HepG2 (cell line): ENCODE measurements around the gene CELF4. TPM values are rescaled to one million over a fixed set of nuclear protein-coding genes. Genes with fewer than 3 reads are reported as not detected.

ENCODE experiments used
- BCLAF1 ChIP-seq: fragments of 450-650 bp; IDR thresholded peaks from 2 replicates; pipeline ENCODE4 v1.6.1; 2017; ENCODE audit warnings: mild to moderate bottlenecking
- DBP ChIP-seq: sonication (generic); formaldehyde crosslinking; IDR thresholded peaks from 2 replicates; pipeline ENCODE4 v1.4.0; 2020; ENCODE audit warnings: missing genetic modification reagents; ENCODE audit errors: not compliant biosample characterization
- GABPB1 ChIP-seq: IDR thresholded peaks from 2 replicates; pipeline ENCODE4 v1.6.1; 2016; ENCODE audit warnings: mild to moderate bottlenecking, missing genetic modification reagents, moderate library complexity, missing compliant biosample characterization
- GATA4 ChIP-seq: sonication (generic); IDR thresholded peaks from 2 replicates; pipeline ENCODE4 v1.6.1; 2016; ENCODE audit warnings: antibody characterized with exemption, low read depth, borderline replicate concordance
- RNF2 ChIP-seq: fragments of 450-650 bp; conservative IDR thresholded peaks from 2 replicates; pipeline ENCODE4 v1.6.1; 2016; ENCODE audit warnings: low read depth
- RXRB ChIP-seq: IDR thresholded peaks from 2 replicates; pipeline ENCODE4 v1.6.1; 2016; ENCODE audit warnings: borderline replicate concordance, missing genetic modification reagents, missing compliant biosample characterization
- SRSF4 ChIP-seq: fragments of 200-400 bp; formaldehyde crosslinking; IDR thresholded peaks from one replicate; pipeline ENCODE4 v1.6.1; 2018; ENCODE audit warnings: mild to moderate bottlenecking, low read depth, low read length, moderate library complexity; ENCODE audit not compliant: poor library complexity, severe bottlenecking
- THAP7 ChIP-seq: sonication (generic); formaldehyde crosslinking; IDR thresholded peaks from 2 replicates; pipeline ENCODE4 v1.8.1; 2023; ENCODE audit warnings: mild to moderate bottlenecking, missing genetic modification reagents
- ZNF121 ChIP-seq: sonication (generic); formaldehyde crosslinking; IDR thresholded peaks from 2 replicates; pipeline ENCODE4 v1.5.0; 2020; ENCODE audit warnings: mild to moderate bottlenecking, missing genetic modification reagents
- ZNF567 ChIP-seq: sonication (generic); formaldehyde crosslinking; IDR thresholded peaks from 2 replicates; pipeline ENCODE4 v1.8.1; 2023; ENCODE audit warnings: mild to moderate bottlenecking, missing genetic modification reagents, borderline replicate concordance
- ZNF652 ChIP-seq: IDR thresholded peaks from 2 replicates; pipeline ENCODE4 v1.6.1; 2016; ENCODE audit warnings: low read depth, borderline replicate concordance
- ZNF784 ChIP-seq: sonication (generic); formaldehyde crosslinking; IDR thresholded peaks from 2 replicates; pipeline ENCODE4 v1.5.1; 2020; ENCODE audit warnings: missing genetic modification reagents, mild to moderate bottlenecking, borderline replicate concordance
- polyA plus RNA-seq, 8 experiments: library from polyadenylated mRNA; depleted of rRNA in 3 of 8; stranded (reverse) in 7 of 8; unstranded in 1 of 8; fragments of >200 nt; fragmentation: Illumina TruSeq in 4 of 8; extraction: Trizol in 4 of 8; gene quantifications; 2 replicates each; pipeline versions ENCODE4 v1.2.1 to v1.2.3, GENCODE V29; 2011 to 2016; ENCODE audit warnings: low read depth in 4 of 8, missing spikeins in 1 of 8, mixed read lengths in 1 of 8; ENCODE audit not compliant: insufficient read depth in 1 of 8
- total RNA-seq, 5 experiments: library from RNA; depleted of rRNA; stranded (reverse); fragments of >200 nt; fragmentation: Illumina TruSeq; extraction: Trizol; gene quantifications; 2 replicates each; pipeline ENCODE4 v1.2.3, GENCODE V29; 2016; ENCODE audit warnings: low read depth in 1 of 5
- TF ChIP-seq, protein P1 (sequence below): sonication (generic); formaldehyde crosslinking; IDR thresholded peaks from 2 replicates; pipeline ENCODE4 v1.5.0; 2020; ENCODE audit warnings: mild to moderate bottlenecking, missing genetic modification reagents
- TF ChIP-seq, protein P2 (sequence below): sonication (generic); formaldehyde crosslinking; IDR thresholded peaks from 2 replicates; pipeline ENCODE4 v1.5.1; 2020; ENCODE audit warnings: mild to moderate bottlenecking, missing genetic modification reagents, moderate library complexity
- TF ChIP-seq, protein P3 (sequence below): sonication (generic); formaldehyde crosslinking; IDR thresholded peaks from 2 replicates; pipeline ENCODE4 v1.4.0; 2020; ENCODE audit warnings: missing genetic modification reagents

CELF4 gene
- total and polyA plus RNA-seq, 2 of the 13 experiments (the other 11 are each of a cell fraction or from before 2014, with no cell fraction given) = not detected

GRCh38 chr18:37537868-37538525 is 27.6 kb downstream of the CELF4 start (continued):
- TF ChIP-seq, protein P1, sequence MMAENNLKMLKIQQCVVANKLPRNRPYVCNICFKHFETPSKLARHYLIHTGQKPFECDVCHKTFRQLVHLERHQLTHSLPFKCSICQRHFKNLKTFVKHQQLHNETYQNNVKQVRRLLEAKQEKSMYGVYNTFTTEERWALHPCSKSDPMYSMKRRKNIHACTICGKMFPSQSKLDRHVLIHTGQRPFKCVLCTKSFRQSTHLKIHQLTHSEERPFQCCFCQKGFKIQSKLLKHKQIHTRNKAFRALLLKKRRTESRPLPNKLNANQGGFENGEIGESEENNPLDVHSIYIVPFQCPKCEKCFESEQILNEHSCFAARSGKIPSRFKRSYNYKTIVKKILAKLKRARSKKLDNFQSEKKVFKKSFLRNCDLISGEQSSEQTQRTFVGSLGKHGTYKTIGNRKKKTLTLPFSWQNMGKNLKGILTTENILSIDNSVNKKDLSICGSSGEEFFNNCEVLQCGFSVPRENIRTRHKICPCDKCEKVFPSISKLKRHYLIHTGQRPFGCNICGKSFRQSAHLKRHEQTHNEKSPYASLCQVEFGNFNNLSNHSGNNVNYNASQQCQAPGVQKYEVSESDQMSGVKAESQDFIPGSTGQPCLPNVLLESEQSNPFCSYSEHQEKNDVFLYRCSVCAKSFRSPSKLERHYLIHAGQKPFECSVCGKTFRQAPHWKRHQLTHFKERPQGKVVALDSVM = peak; percentile 16; the same call in 1 of the 2 replicates
- TF ChIP-seq, protein P2, sequence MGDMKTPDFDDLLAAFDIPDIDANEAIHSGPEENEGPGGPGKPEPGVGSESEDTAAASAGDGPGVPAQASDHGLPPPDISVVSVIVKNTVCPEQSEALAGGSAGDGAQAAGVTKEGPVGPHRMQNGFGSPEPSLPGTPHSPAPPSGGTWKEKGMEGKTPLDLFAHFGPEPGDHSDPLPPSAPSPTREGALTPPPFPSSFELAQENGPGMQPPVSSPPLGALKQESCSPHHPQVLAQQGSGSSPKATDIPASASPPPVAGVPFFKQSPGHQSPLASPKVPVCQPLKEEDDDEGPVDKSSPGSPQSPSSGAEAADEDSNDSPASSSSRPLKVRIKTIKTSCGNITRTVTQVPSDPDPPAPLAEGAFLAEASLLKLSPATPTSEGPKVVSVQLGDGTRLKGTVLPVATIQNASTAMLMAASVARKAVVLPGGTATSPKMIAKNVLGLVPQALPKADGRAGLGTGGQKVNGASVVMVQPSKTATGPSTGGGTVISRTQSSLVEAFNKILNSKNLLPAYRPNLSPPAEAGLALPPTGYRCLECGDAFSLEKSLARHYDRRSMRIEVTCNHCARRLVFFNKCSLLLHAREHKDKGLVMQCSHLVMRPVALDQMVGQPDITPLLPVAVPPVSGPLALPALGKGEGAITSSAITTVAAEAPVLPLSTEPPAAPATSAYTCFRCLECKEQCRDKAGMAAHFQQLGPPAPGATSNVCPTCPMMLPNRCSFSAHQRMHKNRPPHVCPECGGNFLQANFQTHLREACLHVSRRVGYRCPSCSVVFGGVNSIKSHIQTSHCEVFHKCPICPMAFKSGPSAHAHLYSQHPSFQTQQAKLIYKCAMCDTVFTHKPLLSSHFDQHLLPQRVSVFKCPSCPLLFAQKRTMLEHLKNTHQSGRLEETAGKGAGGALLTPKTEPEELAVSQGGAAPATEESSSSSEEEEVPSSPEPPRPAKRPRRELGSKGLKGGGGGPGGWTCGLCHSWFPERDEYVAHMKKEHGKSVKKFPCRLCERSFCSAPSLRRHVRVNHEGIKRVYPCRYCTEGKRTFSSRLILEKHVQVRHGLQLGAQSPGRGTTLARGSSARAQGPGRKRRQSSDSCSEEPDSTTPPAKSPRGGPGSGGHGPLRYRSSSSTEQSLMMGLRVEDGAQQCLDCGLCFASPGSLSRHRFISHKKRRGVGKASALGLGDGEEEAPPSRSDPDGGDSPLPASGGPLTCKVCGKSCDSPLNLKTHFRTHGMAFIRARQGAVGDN (CRISPR knock-in tag) = 0 out of 2 replicates have a peak, but pooled peaks have one; percentile 21
- TF ChIP-seq THAP7 (CRISPR knock-in tag) = no peak
- no peak for TF ChIP-seq GATA4
- no peak for TF ChIP-seq SRSF4
- no peak for TF ChIP-seq ZNF784 (CRISPR knock-in tag)
- no peak for TF ChIP-seq ZNF567
- no peak for TF ChIP-seq BCLAF1
- TF ChIP-seq, protein P3, sequence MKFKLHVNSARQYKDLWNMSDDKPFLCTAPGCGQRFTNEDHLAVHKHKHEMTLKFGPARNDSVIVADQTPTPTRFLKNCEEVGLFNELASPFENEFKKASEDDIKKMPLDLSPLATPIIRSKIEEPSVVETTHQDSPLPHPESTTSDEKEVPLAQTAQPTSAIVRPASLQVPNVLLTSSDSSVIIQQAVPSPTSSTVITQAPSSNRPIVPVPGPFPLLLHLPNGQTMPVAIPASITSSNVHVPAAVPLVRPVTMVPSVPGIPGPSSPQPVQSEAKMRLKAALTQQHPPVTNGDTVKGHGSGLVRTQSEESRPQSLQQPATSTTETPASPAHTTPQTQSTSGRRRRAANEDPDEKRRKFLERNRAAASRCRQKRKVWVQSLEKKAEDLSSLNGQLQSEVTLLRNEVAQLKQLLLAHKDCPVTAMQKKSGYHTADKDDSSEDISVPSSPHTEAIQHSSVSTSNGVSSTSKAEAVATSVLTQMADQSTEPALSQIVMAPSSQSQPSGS = no peak
- TF ChIP-seq DBP (CRISPR knock-in tag) = no peak
- TF ChIP-seq GABPB1 (CRISPR knock-in tag) = peak; percentile 58; the same call in 1 of the 2 replicates
- no peak for TF ChIP-seq RXRB (CRISPR knock-in tag)
- TF ChIP-seq ZNF121 (CRISPR knock-in tag) = no peak
- no peak for TF ChIP-seq RNF2
- no peak for TF ChIP-seq ZNF652 (CRISPR knock-in tag)
